ENCODE measurements around the gene HNRNPL. TPM values are rescaled to one million over a fixed set of nuclear protein-coding genes. Genes with fewer than 3 reads are reported as not detected.
A peak's percentile ranks its signal among the peaks of the same experiment; 100 is the strongest.

The HNRNPL gene
- total and polyA plus RNA-seq, 9 of the 15 experiments (the other 6 are each of a cell fraction or from before 2014, with no cell fraction given) = 39.5 to 610 (median 299) TPM

DNA sequence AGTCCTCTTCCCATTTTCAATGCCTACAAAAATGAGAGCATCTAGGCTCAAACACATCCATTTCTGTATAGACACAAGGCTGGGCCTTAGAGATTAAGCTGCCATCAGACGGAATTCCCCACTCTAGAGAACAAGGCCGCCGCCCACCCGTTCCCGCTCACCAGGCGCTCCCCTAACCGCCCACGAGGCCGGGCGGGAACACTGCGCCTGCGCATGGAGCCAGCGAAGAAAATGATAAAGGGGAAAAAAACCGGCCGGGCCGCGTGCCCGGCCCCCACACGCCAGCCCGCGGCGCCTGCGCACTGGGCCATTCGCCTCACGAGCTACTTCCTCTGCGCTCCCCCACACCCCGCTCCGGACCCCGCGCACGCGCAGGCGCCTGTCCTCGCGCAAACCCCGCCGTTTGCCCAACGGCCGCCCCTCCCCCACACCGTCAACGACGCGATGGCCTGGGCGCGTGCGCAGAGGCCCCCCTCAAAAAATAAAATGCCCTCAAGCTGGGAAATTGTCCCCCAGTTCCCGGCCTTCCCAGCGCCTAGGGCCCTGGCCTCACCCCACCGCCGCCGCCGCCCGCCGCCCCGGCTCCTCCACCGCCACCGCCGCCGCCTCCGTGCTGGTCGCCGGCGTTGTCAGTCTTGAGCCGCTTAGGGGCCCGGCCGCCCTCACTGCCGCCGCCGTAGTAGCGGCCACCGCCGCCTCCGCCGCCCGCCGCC, 483 bp downstream of the HNRNPL start (continued):
- TF ChIP-seq, protein P1, sequence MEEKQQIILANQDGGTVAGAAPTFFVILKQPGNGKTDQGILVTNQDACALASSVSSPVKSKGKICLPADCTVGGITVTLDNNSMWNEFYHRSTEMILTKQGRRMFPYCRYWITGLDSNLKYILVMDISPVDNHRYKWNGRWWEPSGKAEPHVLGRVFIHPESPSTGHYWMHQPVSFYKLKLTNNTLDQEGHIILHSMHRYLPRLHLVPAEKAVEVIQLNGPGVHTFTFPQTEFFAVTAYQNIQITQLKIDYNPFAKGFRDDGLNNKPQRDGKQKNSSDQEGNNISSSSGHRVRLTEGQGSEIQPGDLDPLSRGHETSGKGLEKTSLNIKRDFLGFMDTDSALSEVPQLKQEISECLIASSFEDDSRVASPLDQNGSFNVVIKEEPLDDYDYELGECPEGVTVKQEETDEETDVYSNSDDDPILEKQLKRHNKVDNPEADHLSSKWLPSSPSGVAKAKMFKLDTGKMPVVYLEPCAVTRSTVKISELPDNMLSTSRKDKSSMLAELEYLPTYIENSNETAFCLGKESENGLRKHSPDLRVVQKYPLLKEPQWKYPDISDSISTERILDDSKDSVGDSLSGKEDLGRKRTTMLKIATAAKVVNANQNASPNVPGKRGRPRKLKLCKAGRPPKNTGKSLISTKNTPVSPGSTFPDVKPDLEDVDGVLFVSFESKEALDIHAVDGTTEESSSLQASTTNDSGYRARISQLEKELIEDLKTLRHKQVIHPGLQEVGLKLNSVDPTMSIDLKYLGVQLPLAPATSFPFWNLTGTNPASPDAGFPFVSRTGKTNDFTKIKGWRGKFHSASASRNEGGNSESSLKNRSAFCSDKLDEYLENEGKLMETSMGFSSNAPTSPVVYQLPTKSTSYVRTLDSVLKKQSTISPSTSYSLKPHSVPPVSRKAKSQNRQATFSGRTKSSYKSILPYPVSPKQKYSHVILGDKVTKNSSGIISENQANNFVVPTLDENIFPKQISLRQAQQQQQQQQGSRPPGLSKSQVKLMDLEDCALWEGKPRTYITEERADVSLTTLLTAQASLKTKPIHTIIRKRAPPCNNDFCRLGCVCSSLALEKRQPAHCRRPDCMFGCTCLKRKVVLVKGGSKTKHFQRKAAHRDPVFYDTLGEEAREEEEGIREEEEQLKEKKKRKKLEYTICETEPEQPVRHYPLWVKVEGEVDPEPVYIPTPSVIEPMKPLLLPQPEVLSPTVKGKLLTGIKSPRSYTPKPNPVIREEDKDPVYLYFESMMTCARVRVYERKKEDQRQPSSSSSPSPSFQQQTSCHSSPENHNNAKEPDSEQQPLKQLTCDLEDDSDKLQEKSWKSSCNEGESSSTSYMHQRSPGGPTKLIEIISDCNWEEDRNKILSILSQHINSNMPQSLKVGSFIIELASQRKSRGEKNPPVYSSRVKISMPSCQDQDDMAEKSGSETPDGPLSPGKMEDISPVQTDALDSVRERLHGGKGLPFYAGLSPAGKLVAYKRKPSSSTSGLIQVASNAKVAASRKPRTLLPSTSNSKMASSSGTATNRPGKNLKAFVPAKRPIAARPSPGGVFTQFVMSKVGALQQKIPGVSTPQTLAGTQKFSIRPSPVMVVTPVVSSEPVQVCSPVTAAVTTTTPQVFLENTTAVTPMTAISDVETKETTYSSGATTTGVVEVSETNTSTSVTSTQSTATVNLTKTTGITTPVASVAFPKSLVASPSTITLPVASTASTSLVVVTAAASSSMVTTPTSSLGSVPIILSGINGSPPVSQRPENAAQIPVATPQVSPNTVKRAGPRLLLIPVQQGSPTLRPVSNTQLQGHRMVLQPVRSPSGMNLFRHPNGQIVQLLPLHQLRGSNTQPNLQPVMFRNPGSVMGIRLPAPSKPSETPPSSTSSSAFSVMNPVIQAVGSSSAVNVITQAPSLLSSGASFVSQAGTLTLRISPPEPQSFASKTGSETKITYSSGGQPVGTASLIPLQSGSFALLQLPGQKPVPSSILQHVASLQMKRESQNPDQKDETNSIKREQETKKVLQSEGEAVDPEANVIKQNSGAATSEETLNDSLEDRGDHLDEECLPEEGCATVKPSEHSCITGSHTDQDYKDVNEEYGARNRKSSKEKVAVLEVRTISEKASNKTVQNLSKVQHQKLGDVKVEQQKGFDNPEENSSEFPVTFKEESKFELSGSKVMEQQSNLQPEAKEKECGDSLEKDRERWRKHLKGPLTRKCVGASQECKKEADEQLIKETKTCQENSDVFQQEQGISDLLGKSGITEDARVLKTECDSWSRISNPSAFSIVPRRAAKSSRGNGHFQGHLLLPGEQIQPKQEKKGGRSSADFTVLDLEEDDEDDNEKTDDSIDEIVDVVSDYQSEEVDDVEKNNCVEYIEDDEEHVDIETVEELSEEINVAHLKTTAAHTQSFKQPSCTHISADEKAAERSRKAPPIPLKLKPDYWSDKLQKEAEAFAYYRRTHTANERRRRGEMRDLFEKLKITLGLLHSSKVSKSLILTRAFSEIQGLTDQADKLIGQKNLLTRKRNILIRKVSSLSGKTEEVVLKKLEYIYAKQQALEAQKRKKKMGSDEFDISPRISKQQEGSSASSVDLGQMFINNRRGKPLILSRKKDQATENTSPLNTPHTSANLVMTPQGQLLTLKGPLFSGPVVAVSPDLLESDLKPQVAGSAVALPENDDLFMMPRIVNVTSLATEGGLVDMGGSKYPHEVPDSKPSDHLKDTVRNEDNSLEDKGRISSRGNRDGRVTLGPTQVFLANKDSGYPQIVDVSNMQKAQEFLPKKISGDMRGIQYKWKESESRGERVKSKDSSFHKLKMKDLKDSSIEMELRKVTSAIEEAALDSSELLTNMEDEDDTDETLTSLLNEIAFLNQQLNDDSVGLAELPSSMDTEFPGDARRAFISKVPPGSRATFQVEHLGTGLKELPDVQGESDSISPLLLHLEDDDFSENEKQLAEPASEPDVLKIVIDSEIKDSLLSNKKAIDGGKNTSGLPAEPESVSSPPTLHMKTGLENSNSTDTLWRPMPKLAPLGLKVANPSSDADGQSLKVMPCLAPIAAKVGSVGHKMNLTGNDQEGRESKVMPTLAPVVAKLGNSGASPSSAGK (IDR thresholded peaks at IDR 0.05) = peak; percentile 93
- TF ChIP-seq POLR2AphosphoS2 (IDR thresholded peaks at IDR 0.05; ENCODE audit: low read length) (no peak), RFX5 (IDR thresholded peaks at IDR 0.05; ENCODE audit: low read depth, low read length) (no peak), ZBTB11 (CRISPR knock-in tag; IDR thresholded peaks at IDR 0.05) (peak in 1 of 3 experiments; percentile 65; a peak in 1 of 6 replicates), SMAD4 (CRISPR knock-in tag; conservative IDR thresholded peaks at IDR 0.05) (no peak), TOE1 (IDR thresholded peaks at IDR 0.05; ENCODE audit: borderline replicate concordance) (no peak), TOE1 (CRISPR knock-in tag; IDR thresholded peaks at IDR 0.05; ENCODE audit: borderline replicate concordance, low read depth) (no peak), SP2 (IDR thresholded peaks at IDR 0.05; ENCODE audit: extremely low read depth, low read depth, low read length, poor library complexity, severe bottlenecking) (no peak), TCF3 (CRISPR knock-in tag; IDR thresholded peaks at IDR 0.05) (no peak), ZKSCAN8 (CRISPR knock-in tag; IDR thresholded peaks at IDR 0.05) (no peak)
